DMS53 treated with DMSO at 0.1 percent for 48 hours (cell line): ENCODE measurements around the gene HTR2C.
A peak's percentile ranks its signal among the peaks of the same experiment; 100 is the strongest.
"Not testable (repeated sequence)": the region's sequence is repeated elsewhere in the genome, so short reads cannot be mapped to it uniquely, and the experiment has no call there.

Source experiments
- DNase-seq: peaks from one replicate; lab custom pipeline; 2025; ENCODE audit not compliant: unreplicated experiment; lab: John Stamatoyannopoulos, UW

Gene HTR2C

DNA sequence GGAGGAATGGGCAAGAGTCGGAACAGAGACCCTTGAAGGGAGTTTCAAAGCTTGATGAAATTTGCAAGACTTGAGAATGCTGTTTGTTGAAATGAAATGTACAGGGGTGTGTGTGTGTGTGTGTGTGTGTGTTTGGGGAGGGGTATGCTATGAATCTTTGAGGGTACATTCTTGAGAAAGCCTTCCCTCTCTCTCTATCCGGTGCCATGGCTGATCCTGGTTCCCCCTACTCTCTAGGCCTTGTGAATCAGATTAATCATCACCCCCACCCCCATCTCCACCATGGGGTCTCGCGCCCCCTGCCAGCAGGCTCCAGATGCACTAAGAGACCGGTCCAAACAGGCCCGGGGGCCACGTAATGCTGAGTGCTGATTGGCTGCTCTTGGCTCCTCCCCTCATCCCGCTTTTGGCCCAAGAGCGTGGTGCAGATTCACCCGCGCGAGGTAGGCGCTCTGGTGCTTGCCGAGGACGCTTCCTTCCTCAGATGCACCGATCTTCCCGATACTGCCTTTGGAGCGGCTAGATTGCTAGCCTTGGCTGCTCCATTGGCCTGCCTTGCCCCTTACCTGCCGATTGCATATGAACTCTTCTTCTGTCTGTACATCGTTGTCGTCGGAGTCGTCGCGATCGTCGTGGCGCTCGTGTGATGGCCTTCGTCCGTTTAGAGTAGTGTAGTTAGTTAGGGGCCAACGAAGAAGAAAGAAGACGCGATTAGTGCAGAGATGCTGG is at the start of gene HTR2C:
HTR2C (plus strand) TSS at position 441 of the 729 bp plus-strand sequence. CDS start 142,851 bp downstream, outside the sequence.
- no peak for DNase-seq

DNA sequence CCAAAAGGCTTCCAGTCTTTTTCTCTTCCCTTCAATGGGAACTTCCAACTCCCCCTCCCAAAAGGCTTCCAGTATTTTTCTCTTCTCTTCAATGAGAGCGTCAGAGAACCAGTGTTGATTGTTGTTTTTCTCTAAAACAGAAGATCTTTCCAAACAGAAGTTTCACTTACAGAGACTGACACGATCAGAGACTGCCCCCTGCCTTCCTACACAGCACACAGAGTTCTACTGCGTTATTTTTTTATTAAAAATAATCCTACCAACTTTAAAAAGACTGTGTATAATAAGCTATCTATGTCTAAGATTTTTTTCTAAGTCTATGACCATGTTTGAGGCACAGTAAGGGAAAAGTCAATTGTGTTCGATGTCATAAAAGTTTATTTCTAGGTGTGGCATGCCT is 3.5 kb upstream of the HTR2C start:
- DNase-seq, result no peak

DNA sequence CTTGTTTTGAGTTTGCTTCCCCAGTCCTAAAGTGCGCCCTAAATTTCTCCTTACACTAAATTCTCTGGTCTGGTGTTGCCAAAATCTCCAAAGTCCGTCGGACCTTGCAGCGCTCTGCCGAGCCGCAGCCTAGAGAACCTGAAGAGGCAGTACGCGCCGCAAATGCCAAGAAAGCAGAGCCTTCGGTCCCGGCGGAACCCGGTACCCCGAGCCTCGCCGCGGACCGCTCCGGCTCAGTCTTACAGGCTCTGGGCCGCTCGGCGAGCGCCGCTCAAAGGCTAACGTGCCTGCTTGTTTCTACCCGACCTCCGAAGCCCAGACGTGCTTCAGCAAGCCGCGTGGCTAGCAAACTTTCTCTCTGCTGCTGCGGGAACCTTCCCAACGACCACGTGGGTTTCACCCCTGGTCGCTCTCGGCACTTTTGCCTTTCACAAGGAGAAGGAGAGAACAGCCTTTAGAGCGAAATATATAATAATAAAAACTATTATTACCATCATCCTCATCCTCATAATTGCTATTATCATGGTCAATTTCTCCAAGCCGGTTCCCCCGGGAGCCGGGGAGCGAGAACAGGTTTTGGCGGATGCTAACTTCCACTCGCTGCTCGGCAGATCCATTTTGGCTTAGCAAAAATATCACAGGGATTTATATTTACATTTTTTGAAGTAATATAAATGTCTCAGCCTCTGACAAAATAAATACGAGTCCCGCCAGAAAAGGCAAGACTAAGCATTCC is 2.2 kb upstream of the HTR2C start:
- no peak for DNase-seq

DNA sequence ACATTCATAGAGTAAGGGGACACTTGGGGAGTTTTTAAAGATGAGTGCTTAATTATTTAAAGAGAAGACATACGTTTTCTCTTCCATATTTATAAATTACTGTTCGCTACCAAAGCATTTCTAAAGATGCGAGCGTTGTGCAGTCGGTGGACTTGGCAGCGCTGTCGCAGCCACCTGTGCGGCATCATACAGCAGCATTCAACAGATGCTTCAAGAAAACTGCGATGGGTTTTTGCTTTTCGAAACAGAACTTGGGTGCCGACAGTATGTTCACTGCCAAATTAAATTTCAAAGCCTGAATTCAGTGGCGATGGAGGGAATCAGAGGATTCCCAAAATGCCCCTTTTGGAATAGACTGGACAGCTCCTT is 1.6 kb upstream of the HTR2C start:
- DNase-seq, result no peak

DNA sequence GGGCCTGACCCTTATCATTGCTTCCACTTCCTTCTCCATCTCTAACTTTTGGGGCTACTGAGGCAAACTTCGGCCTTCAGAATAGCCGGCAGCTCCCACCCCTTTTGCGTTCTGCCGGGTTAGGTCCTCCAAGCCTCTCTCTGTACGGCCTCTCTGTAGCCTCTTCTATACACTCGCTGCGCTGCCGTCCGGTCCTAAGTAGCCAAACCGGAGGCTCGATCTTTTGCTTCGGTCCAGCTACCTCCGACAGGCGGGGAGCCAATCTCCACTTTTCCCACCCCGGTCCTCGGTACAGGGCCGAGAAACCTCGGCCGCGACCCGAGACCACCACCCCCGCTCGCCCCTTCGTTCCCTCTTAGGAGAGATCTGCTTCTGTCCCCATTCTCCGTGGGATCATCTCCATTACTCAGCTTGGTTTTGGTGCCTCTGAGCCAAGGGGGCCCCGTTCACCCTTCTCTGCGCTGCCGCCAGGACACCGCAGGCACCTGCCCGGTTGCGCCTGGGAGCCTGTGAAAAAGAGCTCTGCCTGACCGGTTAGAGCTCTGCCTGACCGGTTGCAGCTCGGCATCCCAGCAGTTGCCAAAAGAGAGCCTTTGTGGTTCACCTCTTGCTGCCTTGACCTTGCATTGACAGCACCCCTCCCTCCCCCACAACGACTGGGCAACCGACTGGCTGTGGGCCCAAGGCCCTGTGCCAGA is 1.0 kb upstream of the HTR2C start:
- DNase-seq, result peak; percentile 2

DNA sequence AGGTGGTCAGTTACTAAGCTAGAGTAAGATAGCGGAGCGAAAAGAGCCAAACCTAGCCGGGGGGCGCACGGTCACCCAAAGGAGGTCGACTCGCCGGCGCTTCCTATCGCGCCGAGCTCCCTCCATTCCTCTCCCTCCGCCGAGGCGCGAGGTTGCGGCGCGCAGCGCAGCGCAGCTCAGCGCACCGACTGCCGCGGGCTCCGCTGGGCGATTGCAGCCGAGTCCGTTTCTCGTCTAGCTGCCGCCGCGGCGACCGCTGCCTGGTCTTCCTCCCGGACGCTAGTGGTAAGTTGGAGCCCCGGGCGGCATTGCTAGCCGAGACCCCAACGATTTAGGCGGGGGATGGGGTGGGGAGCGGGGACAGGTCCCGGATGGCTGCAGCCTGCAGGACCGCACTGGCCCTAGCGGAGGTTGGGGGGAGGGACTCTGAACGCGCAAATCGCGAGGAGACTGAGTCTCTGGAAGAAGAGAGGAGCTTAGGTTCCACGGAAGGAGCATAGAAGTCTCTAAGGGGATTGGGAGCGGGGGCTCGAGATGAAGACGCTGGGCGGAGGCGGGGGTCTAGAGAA is 573 bp downstream of the HTR2C start:
- no peak for DNase-seq

DNA sequence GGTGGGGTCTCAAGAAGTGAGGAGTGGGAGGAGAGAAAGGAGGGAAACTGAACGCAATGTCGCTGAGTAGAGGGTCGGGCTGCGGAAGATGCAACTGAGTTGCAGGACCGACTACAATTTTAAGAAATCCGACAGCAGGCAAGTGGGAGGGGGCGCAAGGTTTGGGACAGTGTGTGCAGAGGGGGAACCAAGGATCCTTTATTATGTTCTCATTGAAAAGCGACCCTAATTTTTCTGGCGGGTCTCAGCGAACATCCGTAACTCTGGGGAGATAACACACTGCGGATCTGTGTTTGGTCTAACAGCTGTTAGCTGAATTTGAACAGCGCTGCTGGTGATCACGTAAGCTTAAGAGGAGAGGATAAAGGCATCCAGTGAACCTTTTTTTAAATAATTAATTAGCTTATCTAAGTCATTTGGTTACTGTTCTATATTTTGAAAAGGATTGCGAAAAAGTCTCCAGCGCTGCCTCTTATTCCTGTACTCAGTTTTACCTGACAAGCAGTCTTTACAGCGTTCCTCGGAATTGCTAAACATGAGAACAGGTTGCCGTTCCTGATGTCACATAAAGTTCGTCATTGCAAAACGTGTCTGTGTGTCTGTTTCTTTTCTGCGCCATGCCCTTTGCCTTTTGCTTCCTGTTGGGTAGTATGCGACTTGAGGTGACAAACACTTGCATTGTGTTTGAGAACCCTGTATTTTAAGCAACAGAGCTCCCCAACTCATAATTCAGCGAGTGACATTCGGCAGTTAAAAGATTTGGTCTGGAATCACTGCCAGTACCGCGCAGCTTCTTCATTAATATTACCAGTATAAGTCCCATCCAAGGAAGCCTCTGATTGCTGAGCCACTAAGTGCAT is 1.3 kb downstream of the HTR2C start:
- DNase-seq, result no peak

DNA sequence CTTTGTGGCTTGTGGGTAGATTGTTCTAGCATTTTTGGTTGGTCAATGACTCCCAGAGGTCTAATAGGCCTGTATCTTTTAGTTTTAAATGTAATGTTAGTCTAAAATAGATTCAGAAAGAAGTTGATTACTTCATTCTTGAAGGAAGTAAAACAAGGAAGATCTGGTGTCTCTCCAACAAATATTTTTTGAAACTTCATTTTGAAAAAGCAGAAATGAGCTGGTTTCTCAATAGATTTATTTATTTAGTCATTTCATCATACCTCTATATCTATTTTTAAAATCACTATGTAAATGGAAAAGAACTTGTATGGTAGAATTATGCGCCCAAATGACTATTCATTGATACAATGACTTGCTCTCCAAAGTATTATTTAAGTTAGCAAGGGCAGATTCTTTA is 7.2 kb downstream of the HTR2C start:
- no peak for DNase-seq

DNA sequence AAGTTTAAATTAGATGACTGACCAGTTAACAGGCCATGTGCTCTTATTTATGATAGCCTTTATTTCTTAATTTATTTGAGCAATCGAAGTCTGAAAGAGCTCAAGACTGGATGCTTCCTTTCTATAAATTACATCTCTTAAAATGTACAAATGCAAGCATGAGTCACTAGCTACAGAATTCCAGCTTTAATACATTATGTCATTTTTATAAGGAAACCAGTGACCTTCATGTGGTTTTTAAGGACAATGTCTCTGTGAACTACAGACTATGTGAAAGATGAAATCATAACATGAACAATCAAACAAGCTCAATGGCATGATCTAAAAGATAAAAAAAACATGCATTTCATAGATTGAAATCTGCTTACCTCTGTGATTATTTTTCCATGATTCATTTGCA is 15.4 kb downstream of the HTR2C start:
- no peak for DNase-seq

DNA sequence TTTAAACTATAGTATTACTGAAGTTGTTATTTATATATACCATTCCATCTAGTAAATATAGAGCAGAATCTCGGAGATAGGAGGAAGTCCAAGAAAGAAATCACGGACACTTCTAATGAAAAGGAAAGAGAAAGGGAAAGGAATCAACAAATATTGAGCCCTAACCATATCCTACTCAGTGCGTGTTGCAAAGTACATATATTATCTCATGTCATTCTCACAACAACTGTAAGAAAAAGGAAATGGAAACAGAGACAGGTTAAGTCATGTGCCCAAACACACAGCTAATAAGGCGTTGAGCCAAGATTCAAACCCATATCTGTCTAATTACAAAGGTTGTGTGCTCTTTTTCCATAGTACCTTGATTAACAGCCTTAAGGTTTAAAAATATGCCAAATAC is 16.0 kb downstream of the HTR2C start:
- no peak for DNase-seq

DNA sequence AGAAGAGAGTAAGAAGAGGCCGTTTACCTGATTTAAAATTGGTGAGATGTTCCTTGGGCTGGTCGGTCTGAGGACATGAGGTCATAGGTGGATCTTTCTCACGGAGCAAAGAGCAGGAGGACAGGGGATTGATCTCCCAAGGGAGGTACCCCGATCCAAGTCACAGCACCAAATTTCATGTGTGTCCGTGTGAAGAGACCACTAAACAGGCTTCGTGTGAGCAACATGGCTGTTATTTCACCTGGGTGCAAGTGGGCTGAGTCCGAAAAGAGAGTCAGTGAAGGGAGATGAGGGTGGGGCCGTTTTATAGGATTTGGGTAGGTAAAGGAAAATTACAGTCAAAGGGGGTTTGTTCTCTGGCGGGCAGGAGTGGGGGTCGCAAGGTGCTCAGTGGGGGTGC is 22.7 kb downstream of the HTR2C start:
- not testable (repeated sequence) for DNase-seq

DNA sequence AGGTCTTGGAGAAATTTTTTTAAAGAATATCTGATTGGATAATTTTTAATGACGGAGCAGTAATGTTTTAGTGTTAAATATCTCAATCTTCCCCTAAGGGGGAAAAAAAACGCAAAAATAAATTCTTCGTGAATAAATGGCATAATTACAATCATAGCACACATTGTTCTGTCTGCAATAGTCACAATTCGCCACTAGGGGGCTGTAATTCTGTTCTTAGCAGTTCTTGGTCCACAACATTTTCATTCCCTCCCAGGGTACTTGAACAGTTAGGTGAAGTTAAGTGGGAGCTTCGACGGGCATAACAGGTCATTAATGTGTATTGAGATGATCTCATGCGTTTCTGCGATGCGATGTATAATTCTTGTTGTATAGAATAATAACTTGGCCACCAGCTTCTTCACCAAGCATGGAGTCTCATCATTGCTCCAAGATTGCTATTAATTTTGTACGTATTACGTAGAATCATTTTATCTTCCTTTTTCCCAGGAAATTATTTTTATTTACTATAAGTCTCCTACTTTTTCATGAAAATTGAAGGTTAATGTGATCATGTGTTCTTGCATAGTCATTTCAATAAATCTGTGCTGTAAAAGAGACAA is 27.2 kb downstream of the HTR2C start:
- peak; percentile 37 for DNase-seq

DNA sequence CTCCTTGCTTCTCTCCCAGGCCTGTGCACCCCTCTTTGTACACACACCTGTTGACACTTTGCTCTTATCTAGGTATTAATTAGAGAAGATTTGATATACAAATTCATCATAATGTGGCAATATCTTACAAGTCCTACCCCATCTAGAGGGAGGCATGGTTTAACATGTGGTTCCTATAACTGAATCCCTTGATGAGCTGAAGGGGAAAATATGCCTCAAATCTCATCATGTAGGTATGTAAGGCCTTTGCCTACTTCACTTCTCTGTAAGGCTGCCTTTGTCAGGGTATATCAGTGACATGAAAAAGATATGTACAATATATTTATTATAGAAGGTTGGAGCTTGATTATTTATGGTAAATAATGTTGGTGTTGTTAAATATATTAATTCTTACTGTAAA is 31.9 kb downstream of the HTR2C start:
- DNase-seq, result no peak

DNA sequence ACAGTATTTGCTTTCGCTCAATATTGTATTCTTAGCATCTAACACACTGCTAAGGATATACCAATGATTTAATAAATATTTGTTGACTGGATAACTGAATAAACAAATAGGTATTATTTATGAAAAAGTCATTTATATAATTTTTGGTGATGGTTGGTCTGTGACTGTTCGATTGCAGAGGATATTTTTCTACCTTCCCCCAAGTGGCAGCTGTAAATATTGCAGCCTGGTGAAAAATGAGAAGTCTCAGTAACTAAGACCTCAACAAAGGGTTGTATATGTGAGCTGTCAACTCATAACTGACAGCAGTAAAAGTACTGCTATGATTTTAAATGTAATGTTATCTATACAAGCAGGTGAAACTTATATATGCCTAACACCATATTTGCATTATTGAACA is 36.0 kb downstream of the HTR2C start:
- no peak for DNase-seq

DNA sequence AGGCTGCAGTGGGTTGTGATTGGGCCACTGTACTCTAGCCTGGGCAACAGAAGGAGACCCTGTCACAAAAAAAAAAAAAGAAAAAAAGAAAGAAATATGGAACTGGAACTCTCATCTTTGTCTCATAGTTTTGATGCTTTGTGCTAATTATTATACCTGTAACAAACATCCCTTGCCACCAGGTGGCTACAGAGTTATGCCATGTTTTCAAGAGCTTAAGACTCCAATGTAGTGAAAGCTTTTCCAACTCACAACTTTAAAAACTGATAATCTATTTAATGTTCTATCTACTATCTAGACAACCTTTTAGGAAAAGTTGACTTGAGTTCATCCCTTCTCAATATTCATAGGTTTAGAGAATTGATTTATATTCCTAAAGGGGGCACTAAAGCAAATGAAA is 42.4 kb downstream of the HTR2C start:
- DNase-seq, result peak; percentile 7

DNA sequence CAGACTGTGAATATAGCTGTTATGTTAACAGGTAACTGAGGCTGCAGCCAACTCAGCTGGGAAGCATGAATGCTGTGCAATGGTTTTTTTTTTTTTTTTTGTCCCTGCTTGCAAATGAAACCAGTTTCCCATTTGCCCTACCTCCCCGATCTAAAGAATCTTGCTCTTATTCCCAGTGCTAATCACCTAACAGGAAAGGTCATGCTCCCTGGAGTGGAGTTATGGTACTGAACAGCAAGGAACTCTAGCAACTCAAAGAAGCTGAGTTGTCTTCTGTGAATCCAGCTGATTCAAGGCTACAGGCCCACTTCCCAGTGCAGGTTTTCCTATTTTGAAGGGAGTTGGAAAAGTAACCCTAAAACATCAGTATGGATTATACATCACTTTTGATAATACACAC is 52.1 kb downstream of the HTR2C start:
- DNase-seq, result no peak

DNA sequence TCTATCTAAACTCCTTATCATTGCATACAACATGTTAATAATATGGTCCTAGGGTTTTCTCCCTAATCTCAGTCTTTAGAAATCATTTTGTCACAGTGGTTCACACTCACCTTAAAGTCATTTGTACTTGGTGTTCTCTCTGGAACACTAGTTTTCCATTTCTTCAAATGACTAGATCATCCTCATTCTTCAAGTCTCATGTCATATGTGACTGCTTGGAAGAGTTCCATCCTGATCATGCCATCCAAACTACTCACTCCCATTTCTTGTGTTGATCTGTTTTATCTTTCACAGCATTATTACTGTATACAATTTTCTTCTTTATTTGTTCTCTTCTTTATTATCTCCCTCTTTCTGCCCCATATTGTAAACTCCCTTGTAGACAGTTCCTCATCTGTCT is 66.5 kb downstream of the HTR2C start:
- no peak for DNase-seq

DNA sequence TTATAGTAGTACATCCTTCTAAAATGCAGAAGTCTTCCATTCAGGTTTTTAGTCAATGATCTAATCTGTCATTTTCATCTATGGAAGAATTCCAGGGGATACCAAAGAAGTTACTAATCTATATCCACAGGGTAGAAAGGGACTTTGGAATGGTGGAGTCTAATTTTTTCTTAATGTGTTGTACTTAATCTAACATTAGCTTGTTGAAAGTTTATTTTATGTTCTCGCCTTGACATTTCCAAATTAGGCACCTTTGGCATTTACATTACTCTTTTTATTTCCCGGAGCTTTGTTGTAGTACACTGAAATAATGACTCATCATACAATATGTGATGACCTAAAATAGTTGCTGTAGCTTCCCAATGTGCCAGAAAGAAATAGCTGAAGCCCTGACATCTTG is 91.5 kb downstream of the HTR2C start:
- no peak for DNase-seq

DNA sequence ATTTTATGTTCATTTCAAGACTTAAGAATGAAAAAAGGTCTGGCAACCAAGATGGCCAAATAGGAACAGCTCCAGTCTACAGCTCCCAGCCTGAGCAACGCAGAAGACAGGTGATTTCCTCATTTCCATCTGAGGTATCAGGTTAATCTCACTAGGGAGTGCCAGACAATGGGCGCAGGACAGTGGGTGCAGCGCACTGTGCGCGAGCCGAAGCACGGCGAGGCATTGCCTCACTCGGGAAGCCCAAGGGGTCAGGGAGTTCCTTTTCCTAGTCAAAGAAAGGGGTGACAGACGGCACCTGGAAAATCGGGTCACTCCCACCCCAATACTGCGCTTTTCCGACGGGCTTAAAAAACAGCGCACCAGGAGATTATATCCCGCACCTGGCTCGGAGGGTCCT is 116.6 kb downstream of the HTR2C start:
- not testable (repeated sequence) for DNase-seq

DNA sequence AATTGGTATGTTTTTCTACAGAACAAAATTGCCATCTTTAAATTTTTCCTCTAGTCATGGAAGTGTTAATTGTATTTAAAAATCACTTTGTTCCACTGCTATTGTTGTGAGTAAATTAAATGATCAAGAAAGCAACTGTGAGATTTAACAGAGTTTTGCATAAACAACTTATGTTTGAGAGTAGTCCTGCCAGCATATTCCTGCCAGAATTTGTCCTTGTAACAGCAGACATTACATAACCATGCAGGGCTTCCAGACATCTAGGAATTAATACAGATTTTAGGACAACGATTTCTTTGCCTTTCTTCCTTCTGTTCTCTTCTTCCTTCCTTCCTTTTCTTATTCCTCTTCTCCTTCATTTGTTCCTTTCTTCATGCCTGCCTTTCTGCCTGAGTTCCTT is 125.5 kb downstream of the HTR2C start:
- DNase-seq, result no peak
